ENCODE data around the gene CFDP1. TPM values are rescaled to one million over a fixed set of nuclear protein-coding genes. Genes with fewer than 3 reads are reported as not detected.
A peak's percentile ranks its signal among the peaks of the same experiment; 100 is the strongest.

The CFDP1 gene
- total and polyA plus RNA-seq, 2 of the 13 experiments (the other 11 are each of a cell fraction or from before 2014, with no cell fraction given): 78.6 to 153 TPM

GRCh38 chr16:75464122-75464918, 31.0 kb upstream of the CFDP1 start, which contains the start of gene TMEM170A (continued):
- TF ChIP-seq ZNF850 (CRISPR knock-in tag; conservative IDR thresholded peaks at IDR 0.05) (no peak), GLI4 (CRISPR knock-in tag; IDR thresholded peaks at IDR 0.05; ENCODE audit: borderline replicate concordance) (no peak; the same call in 1 of the 2 replicates), WIZ (CRISPR knock-in tag; IDR thresholded peaks at IDR 0.05) (no peak; the same call in 1 of the 2 replicates), ZBTB14 (CRISPR knock-in tag; IDR thresholded peaks at IDR 0.05) (peak; percentile 77), SP5 (CRISPR knock-in tag; IDR thresholded peaks at IDR 0.05; ENCODE audit: borderline replicate concordance, low read depth) (peak; percentile 70), DZIP1 (CRISPR knock-in tag; IDR thresholded peaks at IDR 0.05) (0 out of 2 replicates have a peak, but pooled peaks have one; percentile 70), ZSCAN5A (CRISPR knock-in tag; IDR thresholded peaks at IDR 0.05; ENCODE audit: borderline replicate concordance) (peak; percentile 85; the same call in 1 of the 2 replicates), ZNF496 (CRISPR knock-in tag; IDR thresholded peaks at IDR 0.05; ENCODE audit: insufficient replicate concordance) (no peak), TCF12 (IDR thresholded peaks at IDR 0.05) (no peak), TCF12 (CRISPR knock-in tag; IDR thresholded peaks at IDR 0.05) (no peak; the same call in 1 of the 2 replicates), GPN1 (CRISPR knock-in tag; IDR thresholded peaks at IDR 0.05; ENCODE audit: borderline replicate concordance) (no peak; the same call in 1 of the 2 replicates), ZNF891 (CRISPR knock-in tag; IDR thresholded peaks at IDR 0.05) (peak; percentile 91; the same call in 1 of the 2 replicates), ZNF687 (CRISPR knock-in tag; IDR thresholded peaks at IDR 0.05) (peak; percentile 86), ZNF749 (CRISPR knock-in tag; IDR thresholded peaks at IDR 0.05; ENCODE audit: borderline replicate concordance) (peak; percentile 97), GMEB1 (CRISPR knock-in tag; IDR thresholded peaks at IDR 0.05; ENCODE audit: borderline replicate concordance) (peak; percentile 96)

All from HepG2 (cell line).